WI38 (cell line): ENCODE data around the gene GADL1.

ENCODE experiments used
- H3K4me3 ChIP-seq: 2 replicates; pipeline ENCODE4 v1.5.1; 2011; ENCODE audit warnings: low read depth, mild to moderate bottlenecking, control low read depth, low read length
- TF ChIP-seq, protein P1 (sequence below): IDR thresholded peaks from 2 replicates; pipeline ENCODE4 v1.5.1; 2012; ENCODE audit warnings: low read depth, mild to moderate bottlenecking, control low read depth, low read length

Gene GADL1

DNA sequence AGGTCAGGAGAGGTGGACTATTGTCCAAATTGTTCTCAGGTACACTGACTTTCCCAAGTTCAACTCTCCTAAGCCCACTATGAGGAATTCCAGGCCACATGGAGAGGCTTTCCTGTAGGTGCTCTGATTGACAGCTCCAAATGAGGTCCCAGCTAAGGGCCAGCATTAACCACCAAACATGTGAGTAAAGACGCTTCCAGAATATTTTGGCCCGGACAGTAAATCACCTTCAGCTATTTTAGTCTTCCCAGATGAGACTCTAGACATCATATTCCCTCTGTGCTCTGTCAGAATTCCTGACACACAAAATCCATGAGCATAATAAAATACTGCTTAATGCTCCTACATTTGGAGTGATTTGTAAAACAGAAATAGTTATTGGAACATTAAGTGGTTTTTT, 152.6 kb downstream of the GADL1 start:
- TF ChIP-seq, protein P1, sequence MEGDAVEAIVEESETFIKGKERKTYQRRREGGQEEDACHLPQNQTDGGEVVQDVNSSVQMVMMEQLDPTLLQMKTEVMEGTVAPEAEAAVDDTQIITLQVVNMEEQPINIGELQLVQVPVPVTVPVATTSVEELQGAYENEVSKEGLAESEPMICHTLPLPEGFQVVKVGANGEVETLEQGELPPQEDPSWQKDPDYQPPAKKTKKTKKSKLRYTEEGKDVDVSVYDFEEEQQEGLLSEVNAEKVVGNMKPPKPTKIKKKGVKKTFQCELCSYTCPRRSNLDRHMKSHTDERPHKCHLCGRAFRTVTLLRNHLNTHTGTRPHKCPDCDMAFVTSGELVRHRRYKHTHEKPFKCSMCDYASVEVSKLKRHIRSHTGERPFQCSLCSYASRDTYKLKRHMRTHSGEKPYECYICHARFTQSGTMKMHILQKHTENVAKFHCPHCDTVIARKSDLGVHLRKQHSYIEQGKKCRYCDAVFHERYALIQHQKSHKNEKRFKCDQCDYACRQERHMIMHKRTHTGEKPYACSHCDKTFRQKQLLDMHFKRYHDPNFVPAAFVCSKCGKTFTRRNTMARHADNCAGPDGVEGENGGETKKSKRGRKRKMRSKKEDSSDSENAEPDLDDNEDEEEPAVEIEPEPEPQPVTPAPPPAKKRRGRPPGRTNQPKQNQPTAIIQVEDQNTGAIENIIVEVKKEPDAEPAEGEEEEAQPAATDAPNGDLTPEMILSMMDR: no peak
- no peak overlapping the region for H3K4me3 ChIP-seq

DNA sequence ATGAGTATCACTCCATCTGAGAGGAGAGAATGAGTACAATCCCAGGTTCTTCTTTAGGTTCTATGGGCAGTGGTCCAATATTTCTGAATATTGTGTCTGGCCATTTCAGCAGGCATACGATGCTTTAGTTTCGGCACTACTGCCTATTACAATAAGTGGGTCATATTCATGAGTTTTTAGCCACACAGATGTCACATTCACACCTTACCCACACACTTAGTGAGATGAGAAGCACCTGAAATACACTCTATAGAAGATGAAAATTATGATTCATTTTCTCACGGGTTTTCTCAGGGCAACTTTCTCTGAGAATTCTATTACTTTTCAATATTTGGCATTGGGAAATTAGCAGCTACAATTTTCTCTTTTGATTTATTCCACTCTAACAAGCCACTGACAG, 155.9 kb downstream of the GADL1 start:
- no peak overlapping the region for H3K4me3 ChIP-seq
- TF ChIP-seq, protein P1: no peak

DNA sequence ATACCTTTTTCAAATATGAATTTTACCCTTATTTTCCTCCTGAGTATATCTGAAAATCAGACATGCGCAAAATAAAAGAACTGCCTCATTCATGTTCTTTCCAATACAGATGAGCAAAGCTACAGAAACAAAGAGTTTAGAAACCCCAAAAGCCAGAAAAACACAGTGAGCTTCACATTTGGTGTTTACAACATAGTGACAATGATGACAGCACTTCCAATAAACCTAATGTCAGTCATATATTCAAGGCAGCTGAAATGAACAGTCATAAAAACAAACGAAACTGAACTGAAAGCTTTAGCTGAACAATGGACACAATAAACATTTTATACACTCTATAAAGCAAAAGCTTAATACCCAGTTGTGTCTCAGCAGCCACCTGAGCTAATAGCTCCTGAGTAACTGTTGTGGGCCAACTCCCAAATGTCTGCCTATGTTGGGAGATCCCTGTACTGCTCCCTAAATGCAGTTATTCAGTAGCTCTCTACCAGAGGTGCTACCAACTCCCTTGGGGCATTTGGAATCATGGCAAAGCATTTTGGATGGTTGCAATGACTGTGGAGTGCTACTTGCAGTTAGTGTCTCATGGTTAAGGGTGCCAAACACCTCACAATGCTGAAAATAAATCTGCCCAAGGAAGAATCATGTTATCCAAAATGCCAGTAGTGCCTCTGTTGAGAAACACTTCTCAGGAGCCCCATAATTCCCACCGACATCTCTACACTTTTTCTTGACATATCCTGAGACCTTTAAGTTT, 156.5 kb downstream of the GADL1 start:
- TF ChIP-seq, protein P1: no peak
- no peak overlapping the region for H3K4me3 ChIP-seq

DNA sequence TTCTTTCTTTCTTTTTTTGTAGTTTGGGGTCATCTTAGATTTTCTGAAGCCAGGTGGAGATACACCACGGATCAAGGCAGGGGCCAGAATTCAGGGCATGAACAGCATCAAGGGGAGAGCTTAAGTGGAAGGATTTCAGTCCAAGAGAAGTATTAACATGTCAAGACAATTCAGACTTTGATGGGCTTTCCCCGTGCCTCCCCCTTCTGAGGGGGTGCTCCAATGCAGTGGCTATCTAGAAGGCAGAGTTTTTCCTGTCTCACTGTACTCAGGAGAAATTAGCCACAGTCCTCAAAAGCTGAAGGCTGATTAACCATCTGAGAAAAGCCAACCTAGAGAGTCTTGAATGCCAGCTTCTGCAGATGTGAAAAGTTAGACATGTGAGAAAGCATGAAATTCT, 160.8 kb downstream of the GADL1 start:
- no peak overlapping the region for H3K4me3 ChIP-seq
- TF ChIP-seq, protein P1: no peak

DNA sequence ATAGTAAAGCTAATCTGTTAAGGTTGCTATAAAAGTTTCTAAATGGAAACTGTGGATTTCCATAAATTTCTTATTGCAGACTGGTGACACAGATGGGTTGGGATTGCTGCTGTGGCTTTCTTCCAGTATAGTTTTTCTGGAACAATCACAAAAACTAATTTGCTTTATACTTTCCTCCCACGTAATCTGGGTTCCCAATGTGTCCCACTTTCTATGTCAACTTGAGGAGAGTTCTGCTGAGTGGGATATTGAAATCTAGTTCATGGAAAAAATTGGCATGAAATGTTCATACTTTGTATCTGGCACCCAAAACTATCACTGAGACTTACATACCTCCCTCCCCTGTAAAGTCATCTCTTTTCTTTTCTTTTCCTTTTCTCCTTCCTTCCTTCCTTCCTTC, 161.3 kb downstream of the GADL1 start:
- TF ChIP-seq, protein P1: no peak
- no peak overlapping the region for H3K4me3 ChIP-seq

DNA sequence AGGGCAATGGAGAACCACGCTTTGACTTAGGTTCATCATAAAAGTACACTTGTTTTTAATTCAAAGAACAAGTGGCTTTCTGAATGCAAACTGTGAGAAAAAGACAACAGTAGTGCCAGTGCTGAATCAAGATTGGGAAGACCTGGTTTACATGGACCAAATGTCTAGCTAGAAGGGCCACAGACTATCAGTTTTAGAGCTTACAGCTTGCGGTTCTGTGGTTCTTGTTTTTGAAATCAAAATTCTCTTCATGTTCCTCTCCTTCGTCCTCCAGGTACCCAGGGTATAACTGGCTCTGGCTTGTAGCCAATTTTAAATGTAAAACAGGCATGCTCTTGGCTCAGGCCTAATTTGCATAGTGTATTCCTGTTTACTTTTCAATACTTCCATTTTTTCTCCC, 163.5 kb downstream of the GADL1 start:
- TF ChIP-seq, protein P1: no peak
- H3K4me3 ChIP-seq: no peak overlapping the region

DNA sequence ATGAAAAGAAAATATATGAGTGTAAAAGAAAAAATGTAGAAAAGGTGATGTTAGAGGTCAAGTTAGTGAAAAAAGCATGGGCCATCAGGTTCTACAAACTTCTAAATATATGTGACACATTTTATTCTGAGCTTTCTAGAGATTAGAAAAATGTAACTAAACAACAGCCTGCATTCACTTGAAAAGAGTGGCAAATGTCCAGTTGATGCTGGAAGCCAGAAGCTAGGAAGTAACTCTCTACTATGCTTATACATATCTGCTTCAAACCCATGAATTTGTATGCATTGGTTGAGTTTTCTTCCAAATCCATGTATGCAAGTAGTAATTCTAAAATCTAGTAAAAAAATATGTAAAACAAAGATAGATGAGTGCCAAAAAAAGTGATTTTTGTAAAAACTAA, 164.5 kb downstream of the GADL1 start:
- no peak overlapping the region for H3K4me3 ChIP-seq
- TF ChIP-seq, protein P1: no peak
